Mesenteric fat pad (tissue), 1 donor: ENCODE measurements around the gene METTL25. TPM values are rescaled to one million over a fixed set of nuclear protein-coding genes. Genes with fewer than 3 reads are reported as not detected.
"Not testable (repeated sequence)": the region's sequence is repeated elsewhere in the genome, so short reads cannot be mapped to it uniquely, and the experiment has no call there.

Source experiments
- DNase-seq: peaks from one replicate; pipeline ENCODE4 v3.0.0-alpha.2; 2020; ENCODE audit warnings: low spot score
- long read RNA-seq: library from polyadenylated mRNA; unstranded; transcript quantifications from one replicate; pipeline ENCODE4 v2.0.0, GENCODE V29; 2020
- total RNA-seq: library from RNA; stranded (reverse); fragmentation: NEBNext Ultra II Directional; extraction: Animal tissue kit (Norgen Biotek cat#: 25700); gene quantifications from one replicate; pipeline ENCODE4 v1.2.1, GENCODE V29; 2021
- donor health status: DM: yes; HTN: yes; CAD: no.

Gene METTL25, protein sequence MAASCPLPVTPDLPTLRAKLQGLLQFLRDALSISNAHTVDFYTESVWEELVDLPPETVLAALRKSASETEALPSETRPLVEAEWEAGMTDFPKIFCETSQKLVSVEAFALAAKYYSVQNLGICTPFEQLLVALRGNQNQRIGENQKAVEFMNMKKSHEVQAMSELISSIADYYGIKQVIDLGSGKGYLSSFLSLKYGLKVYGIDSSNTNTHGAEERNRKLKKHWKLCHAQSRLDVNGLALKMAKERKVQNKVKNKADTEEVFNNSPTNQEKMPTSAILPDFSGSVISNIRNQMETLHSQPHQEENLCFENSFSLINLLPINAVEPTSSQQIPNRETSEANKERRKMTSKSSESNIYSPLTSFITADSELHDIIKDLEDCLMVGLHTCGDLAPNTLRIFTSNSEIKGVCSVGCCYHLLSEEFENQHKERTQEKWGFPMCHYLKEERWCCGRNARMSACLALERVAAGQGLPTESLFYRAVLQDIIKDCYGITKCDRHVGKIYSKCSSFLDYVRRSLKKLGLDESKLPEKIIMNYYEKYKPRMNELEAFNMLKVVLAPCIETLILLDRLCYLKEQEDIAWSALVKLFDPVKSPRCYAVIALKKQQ
- total RNA-seq, result 9.4 TPM
- long read RNA-seq, transcript METTL25-201 (12 exons, 2,093 nt), result major isoform, 5 of 20 reads
- long read RNA-seq, partial matches to known transcripts, result 0 of 20 reads
- long read RNA-seq, other reads (novel, unspliced or antisense), result 13 of 20 reads

DNA sequence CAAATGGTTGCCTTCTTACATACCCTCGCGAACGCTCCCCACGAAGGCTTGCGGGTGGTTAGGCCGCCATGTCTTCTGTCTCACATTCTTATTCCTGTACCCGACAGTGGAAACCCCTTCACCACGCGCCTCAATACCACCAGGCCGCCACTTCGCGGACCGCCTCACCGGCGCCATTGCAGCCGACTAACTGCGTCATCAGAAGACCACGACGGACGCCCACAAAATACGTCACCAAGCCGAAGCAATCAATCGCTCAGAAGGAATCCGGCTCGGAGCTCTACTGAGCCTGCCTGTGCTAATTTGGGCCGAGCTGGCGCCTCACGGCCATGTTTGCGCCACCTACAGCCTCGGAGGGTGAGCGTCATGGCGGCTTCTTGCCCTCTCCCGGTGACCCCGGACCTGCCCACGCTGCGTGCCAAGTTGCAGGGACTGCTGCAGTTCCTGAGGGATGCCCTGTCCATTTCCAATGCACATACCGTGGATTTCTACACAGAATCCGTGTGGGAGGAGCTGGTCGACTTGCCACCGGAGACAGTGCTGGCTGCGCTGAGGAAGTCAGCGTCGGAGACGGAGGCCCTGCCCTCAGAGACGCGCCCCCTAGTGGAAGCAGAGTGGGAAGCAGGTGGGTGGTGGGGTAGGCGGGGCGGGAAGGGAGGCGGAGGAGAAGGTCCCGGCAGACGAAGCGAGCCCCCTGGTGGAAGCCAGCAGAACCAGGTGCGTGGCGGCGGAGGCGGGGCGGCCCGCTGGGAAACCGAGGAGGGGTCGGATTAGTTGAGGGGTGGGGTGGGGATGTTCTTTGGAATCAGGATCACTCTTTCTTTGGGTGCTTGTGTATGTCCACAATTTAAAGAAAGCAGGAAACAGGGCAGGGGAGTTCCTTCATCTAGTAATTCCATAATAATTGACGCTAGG lies at the start of gene METTL25, which contains the start of gene CCDC59:
Gene METTL25, plus strand, starts transcription at position 330 of the 915 bp plus-strand sequence. Its CDS starts 37 bp downstream, at position 367.
Gene CCDC59, minus strand, starts transcription at position 188 of the 915 bp plus-strand sequence. Its CDS starts 11 bp downstream, at position 177.
- peak; percentile 98 for DNase-seq

DNA sequence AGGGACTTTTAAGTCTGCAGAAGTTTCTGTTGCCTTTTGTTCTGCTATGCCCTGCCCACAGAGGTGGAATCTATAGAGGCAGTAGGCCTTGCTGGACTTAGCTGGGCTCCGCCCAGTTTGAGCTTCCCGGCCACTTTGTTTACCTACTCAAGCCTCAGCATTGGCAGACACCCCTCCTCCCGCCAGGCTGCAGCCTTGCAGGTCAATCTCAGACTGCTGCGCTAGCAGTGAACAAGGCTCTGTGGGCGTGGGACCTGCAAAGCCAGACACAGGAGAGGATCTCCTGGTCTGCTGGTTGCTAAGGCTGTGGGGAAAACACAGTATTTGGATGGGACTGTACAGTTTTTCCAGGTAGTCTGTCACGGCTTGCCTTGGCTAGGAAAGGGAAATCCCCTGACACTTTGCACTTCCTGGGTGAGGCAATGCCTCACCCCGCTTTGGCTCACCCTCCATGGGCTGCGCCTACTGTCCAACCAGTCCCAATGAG lies 43.9 kb upstream of the METTL25 start:
- no peak for DNase-seq

DNA sequence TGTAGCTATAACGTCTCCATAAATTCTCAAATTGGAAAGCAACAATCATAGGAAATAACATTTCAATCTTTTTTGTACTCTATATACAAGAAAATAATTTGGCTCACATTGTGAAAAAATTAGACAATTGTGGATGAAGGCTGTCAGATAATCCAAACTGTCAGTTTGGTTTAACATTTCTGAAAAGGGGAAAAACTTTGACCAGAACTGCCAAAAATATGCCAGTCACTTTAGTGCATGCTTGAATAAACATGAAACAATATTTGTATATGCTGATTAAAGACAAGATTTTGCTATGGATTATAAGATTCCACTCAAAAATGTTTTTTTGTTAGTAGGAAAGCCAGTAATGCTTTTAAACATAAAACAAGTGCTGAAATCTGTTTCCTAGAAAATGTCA lies 39.1 kb upstream of the METTL25 start:
- DNase-seq, result no peak

DNA sequence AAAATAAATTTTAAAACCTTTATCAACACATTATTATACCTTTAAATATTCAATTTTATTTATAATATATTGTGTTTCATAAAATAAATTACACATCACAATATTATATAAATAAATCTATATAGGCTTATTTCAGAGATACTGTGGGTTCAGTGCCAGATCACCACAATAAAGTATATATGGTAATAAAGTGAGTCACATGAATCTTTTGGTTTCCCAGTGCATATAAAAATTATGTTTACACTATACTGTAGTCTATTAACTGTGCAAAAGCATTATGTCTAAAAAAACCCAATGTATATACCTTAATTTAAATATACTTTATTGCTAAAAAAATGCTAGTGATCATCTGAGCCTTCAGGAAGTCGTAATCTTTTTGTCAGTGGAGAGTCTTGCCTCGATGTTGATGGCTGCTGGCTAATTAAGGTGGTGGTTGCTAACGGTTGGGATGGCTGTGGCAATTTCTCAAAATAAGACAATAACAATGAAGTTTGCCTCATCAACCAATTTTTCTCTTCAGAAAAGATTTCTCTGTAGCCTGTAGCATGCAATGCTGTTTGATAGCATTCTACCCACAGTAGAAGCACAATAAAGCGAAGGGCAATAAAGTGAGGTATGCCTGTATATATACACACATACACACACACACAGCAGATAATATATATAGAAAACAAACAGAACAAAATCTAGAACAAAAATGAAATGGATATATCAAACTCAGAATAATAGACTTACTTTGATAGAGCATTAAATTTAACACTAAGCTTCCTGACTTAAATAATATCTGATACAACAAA lies 32.6 kb upstream of the METTL25 start:
- no peak for DNase-seq

DNA sequence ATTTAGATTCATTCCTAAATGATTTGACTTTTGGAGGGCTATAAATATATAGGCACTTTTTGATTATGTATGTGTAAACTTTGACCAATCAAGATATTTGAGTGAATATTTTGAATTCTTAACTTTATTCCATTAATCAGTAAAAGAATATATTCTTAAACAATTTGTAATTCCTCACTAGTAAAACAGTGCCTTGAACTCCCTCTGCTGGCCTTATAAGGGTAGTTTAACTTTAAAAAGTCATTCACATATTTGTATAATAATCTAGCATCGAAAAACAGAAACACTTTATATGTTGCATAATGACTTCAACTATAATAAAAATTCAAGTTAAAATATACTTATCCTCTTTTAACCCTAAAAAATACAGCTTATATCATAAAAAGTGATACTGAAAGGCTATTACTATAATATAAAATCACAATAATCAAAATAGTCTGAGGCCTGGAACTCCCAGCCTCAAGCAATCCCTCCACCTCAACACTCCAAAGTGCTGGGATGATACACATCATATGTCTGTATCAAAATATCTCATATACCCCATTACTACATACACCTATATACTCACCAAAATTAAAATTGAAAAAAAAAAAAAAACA lies 31.3 kb upstream of the METTL25 start:
- no peak for DNase-seq

DNA sequence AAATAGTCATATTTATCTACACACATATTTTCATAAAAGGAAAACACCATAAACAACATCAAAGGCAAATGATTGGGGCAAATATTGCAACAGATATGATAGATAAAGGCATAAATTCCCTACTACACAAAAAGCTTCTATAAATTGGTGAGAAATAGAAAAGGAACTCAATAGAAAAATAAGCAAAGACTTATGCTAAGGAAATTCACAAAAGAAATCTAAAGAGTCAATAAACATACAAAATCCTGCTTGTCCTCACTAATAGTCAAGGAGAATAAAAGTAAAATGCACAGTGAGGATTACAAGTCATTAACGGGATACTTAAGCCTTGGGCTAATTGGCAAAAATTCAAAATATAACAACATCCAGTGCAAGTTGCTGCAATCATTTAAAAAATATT lies 30.5 kb upstream of the METTL25 start:
- no peak for DNase-seq

DNA sequence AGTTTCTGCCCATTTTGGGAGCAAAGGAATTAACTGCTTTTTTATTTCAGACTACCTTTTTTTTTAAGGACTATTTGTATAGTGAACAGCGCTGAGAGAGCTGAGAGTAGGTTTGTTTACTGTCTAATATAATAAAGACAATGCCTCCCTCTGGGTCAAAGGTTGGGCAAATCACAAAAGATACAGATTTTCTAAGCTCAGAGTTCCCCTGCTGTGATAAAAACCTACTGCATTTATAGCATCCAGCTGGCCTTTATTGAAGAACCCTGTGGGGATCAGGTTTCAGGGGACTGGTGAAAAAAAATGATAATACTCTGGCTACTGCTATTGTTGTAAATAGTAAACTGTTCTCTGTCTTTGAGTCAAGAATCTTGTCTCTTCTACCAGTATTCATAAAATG lies 28.8 kb upstream of the METTL25 start:
- no peak for DNase-seq

DNA sequence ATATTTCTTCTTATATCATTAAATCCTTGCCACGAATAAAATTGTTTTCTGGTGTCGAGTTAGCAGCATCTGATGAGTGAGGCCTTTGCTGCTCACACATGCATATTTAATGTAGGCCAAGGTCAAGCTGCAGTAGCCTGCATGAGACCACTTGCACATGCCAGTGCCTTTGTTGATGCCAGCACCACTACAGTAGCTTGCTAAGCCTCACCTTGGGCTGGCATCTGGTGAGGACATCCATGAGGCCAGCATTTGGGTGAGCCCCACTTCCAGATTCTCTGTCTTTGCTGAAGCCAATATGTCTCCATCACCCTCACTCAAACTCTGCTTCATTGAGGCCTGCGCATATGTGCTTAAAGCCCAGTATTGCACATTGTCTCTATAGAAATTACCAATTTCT lies 8.2 kb upstream of the METTL25 start:
- no peak for DNase-seq

DNA sequence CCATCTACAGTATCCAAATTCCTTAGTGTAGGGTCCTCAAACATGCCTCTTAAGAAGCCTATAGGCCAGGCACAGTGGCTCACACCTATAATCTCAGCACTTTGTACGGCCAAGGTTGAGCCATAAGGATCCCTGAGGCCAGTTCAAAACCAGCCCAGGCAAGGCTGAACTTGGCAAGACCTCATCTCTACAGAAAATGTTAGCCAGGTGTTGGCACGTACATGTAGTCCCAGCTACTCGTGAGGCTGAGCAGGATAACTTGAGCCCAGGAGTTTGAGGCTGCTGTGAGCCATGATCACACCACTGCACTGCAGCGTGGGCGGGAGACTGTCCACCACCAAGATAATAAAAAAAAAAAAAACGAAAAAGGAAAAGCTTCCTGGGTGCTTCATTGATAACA lies 6.9 kb upstream of the METTL25 start:
- no peak for DNase-seq

DNA sequence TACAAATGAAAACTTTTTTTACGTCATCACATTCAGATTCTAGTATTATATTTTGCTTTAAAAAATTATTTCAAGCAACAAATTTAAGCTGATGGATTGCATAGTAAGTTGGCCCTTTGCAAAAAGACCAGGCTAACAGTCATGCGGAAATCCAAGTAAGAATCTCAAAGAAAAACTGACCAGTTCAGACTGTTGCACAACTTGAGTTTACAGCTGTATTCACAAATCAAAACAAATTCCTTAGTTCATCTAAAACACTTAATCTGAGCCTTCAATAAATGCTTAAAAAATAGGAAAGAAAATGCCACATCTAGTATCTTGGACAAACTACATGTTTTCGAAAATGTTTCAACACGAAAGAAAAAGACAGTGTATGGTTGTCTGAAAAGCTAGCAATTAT lies 989 bp upstream of the METTL25 start:
- no peak for DNase-seq

DNA sequence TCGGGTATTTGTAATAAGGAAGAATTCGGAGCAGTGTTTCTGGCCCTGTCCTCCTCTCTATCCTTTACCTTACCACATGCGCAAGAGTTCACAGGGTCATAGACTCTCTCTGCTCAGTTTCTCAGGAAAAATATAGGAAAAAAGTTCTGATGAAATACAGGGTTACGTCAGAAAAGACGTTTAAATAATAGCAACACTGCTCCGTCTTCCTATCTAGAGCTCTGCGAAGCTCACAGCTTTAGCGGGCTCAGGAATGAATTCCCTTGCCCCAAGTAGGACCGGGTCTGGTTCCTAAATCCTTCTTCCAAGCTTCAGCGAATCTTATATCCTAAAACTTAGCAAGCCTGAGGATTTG lies 507 bp upstream of the METTL25 start:
- DNase-seq, result no peak

DNA sequence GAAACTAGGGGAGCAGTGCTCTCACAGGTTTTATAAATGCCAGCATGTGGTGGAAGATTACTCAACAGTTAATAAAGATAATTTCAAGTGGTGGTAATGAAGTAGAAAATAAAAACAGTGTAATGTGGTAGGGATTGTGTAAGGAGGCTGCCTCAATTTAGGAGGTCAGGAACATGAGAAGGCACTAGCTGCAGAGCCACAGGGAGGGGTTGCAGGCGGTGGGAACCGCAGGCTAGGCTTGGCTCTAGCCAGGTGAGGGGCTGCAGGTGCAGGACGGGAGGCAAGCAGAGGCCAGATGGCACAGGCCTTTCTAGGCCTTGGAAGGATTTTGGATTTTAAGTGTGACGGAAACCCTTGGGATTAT lies 768 bp downstream of the METTL25 start:
- no peak for DNase-seq

DNA sequence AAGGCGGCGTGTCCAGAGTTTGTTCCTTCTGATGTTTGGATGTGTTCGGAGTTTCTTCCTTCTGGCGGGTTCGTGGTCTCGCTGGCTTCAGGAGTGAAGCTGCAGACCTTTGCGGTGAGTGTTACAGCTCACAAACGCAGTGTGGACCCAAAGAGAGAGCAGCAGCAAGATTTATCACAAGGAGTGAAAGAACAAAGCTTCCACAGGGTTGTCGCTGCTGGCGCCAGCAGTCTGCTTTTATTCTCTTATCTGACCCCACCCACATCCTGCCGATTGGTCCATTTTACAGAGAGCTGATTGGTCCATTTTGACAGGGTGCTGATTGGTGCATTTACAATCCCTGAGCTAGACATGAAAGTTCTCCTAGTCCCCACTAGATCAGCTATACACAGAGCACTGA lies 2.5 kb downstream of the METTL25 start:
- DNase-seq, result not testable (repeated sequence)

DNA sequence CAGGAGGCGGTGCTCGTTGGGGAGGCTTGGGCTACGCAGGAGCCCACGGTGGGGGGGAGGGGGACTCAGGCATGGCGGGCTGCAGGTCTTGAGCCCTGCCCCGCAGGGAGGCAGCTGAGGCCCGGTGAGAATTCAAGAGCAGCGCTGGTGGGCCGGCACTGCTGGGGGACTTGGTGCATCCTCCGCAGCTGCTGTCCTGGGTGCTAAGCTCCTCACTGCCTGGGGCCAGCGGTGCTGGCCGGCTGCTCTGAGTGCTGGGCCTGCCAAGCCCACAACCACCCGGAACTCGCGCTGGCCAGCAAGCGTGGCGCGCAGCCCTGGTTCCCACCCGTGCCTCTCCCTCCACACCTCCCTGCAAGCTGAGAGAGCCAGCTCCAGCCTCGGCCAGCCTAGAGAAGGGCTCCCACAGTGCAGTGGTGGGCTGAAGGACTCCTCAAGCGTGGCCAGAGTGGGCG lies 3.2 kb downstream of the METTL25 start:
- no peak for DNase-seq

DNA sequence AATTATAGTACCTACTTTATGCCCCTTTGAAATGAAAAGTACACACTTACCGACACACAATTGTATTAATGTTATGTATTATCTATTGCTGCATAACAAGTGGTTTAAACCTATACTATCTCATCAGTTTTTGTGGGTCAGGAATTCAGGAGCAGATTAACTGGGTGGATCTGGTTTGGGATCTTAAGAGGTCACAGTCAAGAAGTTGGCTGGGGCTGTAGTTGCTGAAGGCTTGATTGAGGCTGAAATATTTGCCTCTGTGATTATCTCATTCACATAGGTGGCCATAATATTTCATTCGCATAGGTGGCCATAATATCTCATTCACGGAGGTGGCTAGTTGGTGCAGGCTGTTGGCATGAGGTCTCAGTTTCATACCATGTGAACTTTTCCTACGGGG lies 5.7 kb downstream of the METTL25 start:
- no peak for DNase-seq

DNA sequence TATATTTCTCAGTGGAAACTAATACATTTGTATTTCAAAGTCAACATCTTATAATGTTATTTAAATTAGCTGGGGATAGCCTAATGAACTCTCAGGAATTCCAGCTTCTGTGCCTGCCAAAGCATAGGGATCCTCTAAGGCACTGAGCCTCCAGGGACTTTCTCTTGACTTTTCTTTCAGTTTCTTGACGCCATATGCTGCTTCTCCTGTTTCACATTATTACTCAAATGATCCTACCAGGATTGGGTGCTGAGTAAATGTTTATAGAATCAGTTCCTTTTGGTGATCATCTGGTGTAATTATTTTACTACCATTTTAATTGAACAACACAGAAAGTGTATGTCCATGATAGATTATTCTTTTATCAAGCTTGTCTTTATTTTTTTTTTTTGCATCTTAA lies 7.9 kb downstream of the METTL25 start:
- DNase-seq, result no peak

DNA sequence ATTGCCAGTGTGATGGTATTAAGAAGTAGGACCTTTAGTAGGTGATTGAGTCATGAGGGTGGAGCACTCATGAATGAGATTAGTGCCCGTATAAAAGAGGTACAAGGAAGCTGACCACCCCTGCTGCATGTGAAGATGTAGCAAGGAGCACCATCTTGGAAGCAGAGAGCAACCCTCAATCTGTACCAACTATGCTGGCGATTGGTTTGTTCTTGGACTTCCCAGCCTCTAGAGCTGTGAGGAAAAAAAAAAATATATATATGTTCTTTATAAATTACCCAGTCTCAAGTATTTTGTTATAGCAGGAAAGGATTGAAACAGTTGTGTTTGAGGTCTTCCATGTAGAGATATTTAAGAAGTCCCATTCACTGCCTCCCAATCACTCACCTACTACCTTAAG lies 16.9 kb downstream of the METTL25 start:
- no peak for DNase-seq

DNA sequence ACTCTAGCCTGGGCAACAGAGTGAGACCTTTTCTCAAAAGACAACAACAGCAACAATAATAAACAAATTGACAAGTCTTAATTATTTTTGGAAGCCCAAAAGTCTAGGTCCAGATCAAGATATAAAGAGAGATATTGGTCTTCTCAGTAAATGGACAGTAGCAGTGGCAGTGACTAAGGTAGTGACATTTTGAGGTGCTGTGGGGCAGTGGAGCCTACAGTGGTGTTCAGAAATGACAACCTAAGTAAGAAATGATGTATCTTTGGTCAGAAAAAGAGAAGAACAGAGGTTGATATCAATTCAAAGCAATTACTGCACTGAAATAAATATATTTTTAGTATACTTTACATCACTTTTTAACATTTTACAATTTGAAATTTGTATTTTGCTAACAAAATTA lies 20.7 kb downstream of the METTL25 start:
- DNase-seq, result no peak

DNA sequence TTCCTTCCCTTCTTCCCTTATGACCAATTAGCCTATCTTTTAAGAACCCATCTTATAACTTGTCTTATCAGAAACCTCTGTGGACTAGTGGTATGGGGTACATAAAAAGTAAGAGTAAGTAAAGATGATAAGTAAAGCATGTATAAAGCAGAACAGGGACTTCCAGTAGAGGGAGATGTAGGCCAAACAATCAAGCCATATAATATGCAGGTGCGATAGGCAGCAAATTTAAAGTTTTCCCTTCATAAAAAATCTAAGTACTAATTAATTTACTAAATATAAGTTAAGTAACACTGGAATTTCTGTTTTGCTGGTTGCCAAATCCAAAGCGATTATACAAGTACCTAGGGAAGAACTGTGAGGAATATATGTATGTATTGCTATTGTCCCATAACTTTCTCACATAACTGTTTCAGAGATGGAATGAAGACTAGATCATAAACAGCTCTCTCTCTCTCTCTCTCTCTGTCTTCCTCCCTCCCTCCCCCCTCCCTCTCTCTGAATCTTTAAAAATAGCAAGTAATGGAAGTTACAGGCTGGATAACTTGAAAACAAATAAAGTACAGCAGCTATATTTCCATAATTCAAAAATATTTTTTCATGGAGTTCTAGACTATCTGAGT lies 25.7 kb downstream of the METTL25 start:
- no peak for DNase-seq

DNA sequence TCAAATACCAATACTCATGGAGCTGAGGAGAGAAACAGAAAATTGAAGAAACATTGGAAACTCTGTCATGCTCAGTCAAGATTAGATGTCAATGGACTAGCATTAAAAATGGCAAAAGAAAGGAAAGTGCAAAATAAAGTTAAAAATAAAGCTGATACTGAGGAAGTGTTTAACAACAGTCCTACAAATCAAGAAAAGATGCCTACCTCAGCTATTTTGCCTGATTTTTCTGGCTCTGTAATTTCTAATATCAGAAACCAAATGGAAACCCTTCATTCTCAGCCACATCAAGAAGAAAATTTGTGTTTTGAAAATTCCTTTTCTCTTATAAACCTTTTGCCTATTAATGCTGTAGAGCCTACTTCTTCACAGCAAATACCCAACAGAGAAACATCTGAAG lies 40.5 kb downstream of the METTL25 start:
- no peak for DNase-seq
